NOMO-1 treated with DMSO at 0.1 percent for 48 hours (cell line): ENCODE measurements around the gene DRAP1.
A peak's percentile ranks its signal among the peaks of the same experiment; 100 is the strongest.
"Not testable (repeated sequence)": the region's sequence is repeated elsewhere in the genome, so short reads cannot be mapped to it uniquely, and the experiment has no call there.

Experiments used
- DNase-seq: peaks from one replicate; lab custom pipeline; 2025; ENCODE audit not compliant: unreplicated experiment; lab: John Stamatoyannopoulos, UW

Gene DRAP1

DNA sequence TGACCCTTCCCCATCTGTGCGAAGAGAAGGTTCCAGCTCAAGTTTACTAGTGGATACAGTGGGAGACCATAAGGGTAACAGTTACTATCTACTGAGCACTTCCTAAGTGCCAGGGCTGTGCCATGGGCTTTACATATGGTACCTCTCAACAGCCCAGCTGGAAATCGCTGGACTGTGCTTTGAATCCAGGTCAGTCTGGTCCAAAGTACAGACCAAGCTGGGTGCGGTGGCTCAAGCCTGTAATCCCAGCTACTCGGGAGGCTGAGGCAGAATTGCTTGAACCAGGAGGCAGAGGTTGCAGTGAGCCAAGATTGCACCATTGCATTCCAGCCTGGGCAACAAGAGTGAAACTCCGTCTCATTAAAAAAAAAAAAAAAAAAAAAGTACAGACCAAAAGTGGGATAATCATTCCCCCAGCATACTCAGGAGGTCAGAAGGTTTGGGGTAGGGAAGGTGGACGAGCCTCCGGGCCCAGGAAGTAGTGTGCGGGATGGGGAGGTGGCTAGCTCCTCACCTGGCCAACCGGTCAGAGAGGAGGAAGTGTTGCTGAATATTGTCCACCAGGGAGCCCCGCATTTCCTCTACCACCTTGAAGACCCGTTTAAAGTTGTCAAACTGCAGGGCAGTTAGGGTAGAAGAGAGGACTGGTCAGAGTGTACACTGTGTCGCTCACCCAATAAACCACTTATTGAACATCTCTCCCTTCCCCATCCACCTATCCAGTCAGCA lies 33.3 kb upstream of the DRAP1 start:
- no peak for DNase-seq

DNA sequence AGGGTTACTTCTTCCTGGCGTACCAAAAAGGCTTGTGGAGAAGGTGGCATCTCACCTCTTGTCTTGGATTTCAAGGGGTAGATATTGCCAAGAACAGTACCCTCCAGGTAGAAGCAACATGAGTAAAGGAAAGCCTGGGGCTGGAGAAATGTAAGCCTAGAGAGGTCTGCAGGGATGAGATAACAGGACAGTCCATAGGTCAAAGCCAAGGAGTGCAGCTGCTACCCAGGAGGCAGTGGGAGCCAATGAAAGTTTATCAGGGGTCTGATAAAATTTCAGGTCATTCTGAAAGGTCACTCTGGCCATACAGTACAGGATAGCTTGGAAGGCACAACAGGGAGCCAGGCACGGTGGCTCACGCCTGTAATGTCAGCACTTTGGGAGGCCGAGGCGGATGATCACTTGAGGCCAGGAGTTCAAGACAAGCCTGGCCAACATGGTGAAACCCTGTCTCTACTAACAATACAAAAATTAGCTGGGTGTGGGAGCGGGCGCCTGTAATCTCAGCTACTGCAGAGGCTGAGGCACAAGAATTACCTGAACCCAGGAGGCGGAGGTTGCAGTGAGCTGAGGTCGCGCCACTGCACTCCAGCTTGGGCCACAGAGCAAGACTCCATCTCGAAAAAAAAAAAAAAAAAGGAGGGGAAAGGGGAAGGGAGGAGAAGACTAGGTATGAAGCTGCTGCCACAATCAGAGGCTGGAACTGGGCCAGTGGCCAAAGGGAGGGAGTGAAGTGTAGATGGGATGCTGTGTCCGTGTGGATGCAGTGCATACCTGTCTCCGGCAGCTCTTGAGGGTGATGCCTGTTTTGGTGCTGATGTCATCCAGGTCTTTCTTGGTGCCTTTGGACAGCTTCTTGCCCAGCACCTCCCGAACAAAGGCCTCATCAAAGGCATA lies 32.2 kb upstream of the DRAP1 start:
- DNase-seq, result no peak

DNA sequence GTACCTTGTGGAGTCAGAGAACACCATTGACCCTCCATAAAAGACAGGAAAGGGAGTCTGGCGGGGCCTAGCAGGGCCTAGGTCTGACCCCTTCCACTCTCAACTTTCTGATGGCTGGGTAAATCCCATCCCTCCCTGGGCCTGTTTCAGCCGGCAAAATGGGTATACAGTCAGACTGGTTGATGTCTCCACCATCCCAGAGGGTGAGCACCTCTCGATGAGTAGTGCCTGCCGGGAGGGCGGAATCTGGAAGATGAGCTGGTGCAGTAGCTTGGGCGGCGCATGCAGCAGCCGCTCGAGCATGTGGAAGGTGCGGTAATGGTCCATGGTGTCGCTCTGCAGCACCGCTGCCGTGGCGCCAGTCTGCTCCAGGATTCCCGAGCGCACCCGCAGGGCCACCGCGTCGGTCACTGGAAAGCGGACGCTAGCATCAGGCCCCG lies 31.5 kb upstream of the DRAP1 start:
- no peak for DNase-seq

DNA sequence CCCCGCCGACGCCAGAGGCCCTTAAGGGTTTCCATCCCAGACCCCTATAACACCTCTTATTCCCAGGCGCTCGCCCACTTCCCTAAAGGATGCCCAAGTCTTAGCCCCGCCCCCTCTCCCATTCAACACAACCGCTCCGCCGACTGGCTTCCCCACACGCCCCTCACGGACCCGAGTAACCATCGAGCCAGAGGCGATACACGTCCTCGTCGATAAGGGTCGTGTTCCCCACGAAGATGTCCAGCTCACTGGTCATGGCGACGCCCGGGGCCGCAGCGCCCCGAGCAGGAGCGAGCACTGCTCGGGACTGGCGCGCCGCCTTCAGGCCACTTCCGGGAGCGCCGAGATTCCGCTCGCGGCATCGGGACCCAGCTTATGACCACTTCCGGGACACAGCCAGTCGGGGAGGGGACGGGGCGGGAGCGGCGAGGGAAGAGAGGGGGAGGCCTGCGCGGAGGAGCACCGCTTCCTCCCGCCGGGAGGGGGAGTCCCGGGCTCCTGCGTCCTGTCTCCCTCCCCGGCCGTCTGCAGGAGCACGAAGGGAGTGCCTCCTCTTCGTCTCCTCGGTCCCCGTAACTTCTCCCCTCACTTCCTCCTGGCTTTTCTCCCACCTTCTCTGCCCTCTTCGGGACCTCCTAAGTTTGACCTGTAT lies 30.9 kb upstream of the DRAP1 start, which contains the start of gene FIBP:
FIBP (minus strand) TSS at position 309 of the 652 bp plus-strand sequence; CDS start at position 256, 53 bp downstream.
- peak; percentile 97 for DNase-seq

DNA sequence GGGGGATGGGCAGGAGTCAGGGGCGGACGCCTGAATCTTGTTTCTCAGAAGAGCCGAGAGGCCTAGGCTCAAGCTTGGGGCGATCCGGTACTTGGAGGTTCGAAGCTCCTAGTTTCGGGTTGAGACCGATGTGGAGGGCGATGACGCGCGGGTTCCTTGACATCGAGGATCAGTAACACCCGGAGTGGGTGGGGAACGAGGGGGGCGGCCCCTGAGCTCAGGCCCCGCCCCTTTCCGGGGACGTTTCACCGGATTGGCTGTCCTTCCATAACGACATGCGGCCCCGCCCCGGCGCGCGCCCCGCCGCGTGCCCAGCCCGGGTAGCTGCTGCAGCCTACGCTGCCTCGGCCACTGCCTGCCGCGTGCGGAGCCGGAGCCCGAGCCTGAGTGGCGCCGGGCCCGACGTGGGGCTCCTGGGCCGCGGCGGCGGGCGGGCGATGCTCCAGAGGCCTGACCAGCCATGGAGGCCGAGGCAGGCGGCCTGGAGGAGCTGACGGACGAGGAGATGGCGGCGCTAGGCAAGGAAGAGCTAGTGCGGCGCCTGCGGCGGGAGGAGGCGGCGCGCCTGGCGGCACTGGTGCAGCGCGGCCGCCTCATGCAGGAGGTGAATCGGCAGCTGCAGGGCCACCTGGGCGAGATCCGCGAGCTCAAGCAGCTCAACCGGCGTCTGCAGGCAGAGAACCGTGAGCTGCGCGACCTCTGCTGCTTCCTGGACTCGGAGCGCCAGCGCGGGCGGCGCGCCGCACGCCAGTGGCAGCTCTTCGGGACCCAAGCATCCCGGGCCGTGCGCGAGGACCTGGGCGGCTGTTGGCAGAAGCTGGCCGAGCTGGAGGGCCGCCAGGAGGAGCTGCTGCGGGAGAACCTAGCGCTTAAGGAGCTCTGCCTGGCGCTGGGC lies 28.7 kb upstream of the DRAP1 start, which contains the start of gene CCDC85B:
CCDC85B (plus strand) TSS at position 350 of the 895 bp plus-strand sequence; CDS start at position 461, 111 bp downstream.
- peak; percentile 87 for DNase-seq

DNA sequence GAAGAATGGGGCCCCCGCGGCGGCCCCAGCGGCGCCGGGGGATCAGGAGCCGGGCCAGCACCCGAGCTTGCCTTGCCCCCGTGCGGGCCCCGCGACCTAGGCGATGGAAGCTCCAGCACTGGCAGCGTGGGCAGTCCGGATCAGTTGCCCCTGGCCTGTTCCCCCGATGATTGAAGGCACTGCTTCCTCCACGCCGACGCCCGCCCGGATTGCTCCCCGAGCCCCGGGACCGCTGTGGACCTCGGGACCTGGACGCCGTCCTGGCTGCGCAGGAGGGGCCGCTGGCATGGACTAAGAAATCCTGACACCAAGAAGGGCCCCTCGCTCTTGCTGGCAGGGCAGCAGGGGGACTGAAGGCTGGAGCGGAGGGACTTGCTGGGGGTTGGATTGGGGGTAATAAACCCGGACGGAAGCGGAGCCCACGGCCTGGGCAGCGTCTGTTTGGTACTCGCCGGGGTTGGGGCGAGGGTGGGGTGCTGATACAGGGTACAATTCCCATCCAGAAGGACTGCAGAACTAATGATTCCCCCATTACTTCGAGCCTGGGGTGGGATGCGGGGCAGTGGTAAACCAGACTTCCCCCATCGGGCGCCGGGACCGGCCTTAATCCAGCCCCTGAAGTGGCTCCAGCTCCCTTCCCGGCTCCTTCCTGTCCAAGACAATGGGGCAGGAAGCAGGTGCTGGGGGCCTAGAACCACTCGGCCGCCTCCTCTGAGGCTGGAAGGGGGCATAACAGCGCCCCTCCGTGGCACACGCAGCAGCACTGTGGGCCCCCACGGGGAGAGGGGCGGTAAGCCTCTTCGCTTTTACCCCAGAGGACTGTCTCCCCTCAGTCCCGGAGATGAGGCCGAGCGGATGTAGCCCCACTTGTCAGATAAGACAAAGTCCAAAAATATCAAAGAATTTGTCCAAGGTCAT lies 27.7 kb upstream of the DRAP1 start:
- no peak for DNase-seq

DNA sequence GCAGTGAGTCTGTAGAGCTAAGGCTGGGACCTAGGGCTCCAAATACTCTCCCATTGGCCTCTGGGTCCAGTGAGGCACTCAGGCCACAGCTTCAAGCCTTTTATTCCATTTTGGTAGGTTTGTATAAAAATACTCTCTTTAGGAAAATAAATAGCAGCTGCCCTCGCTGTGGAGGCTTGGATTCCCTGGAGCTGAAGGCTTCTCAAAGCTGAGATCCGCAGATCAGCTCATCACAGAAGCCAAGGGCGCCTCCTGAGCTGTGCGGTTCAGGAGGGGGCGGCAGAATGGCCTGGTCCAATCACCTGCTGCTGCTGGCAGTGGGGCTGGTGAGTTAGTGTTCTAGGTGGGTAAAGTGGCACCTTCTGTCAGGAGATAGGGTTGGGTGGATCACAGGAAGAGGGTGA lies 27.1 kb upstream of the DRAP1 start:
- DNase-seq, result not testable (repeated sequence)

DNA sequence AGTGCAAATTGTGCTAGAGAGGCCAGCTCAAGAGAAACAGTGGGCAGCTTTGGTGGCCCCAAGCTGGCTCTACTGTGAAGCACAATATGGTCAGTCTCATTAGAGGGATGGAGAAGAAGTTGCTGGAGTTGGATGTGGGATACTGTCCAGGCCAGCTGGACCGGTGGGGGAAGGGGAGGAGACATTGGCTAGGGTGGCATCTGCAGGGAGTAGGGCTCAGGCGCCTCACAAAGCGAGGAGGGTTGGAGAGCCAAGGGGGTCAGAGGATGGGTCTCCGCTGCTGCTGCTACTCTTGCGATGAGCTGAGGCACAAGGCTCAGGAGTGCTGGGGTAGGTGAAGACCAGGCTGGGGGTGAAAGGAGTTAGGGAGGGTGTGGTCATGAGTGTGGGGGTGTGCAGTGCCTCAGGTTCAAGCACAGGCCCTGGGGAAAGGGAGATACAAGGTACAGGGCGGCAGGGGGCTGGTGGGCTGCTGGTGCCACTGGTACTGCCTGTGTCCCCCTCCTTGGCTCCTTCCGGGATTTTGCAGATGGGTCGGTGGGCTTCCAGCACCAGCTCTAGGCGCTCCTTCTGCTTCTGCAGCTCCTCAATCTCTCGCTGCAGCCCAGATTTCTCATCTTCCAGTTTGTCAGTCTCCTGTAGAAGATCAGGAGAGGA lies 26.4 kb upstream of the DRAP1 start:
- DNase-seq, result no peak

DNA sequence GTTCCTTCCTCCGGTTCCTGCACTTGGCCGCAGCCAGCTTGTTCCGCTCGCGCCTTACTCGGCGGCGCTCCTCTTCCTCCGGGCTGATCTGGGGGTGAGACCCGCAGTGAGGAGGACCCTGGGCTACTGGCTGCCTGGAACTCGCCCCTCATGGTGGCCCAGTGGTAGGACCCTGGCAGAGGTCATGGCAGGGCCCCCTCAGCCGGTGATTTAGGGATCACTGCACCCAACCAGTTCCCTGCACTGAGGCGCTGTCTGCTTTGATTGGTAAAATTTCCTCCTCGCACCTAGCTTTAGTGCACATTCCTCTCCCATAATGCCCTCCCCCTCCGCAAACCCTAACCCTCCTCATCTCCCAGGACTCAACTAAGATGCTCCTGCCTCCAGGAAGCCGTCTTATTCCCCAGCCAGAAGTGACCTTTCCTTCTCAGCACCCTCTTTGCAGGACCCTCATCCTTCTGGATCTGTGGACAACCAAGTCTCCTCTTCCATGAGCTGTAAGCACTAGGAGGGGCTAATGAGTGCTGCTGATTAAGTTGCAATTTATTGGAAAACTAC lies 25.1 kb upstream of the DRAP1 start:
- DNase-seq, result peak; percentile 14

DNA sequence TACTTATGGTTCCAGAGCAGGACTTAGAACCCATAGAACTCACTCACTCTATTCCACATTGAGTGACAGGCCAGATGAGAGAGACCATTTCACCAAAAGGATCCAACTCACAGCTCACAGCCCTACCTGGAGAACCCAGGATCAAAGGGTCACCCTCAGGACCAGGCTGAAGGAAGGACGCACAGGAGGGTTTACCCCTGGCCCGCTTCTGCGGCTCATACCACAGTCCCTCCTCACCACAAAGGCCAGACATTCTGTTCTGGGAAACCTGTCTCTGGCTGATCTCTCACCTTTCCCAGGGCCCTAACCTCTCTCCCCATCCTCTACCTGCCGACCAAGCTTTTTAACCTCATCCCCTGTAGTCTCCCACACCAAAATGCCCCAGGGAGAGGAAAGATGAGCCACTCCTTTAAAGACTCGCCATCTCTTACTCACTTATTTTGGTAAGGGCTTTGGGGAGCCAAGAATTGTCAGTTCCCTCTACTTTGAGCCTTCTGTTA lies 23.7 kb upstream of the DRAP1 start:
- no peak for DNase-seq

DNA sequence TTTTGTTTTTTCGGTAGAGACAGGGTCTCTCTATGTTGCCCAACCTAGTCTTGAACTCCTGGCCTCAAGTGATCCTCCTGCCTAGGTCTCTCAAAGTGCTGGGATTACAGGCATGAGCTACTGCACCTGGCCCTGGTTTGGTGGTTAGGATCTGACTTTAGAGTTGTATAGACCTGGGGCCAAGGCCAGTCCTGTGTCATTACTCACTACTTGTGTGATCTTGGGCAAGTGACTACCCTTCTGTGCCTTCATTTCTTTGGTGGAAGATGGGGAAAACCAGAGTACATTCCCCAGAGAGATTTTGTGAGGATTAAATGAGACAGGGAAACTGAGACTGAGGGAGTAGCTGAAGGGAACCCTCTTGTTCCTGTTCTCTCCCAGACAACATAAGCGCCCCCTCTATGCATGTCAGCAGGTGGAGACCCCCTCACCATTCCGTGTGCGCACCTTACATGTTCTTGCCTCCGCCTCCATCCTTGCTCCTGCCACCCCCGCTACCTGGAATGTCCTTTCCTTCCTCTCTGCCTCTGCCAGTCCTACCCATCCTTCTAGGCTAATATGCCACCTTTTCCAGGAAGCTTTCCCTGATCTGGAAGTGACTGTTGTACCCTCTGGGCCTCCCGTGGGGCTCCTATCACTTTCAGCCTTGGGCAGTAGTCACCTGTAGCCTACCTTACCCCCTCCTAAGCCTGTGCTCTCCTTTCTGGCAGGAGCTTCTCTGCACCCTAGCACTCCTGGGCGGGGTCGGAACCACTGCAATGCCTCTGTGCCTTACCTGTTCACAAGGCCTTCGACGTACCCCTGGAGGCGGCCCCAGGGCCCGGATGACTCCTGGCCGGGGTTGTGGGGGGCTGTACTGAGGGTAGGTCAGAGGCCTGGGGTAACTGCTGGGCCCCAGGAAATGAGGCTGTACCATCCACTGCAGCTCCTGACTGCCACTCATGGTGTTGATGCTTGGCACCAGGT lies 22.9 kb upstream of the DRAP1 start:
- no peak for DNase-seq

DNA sequence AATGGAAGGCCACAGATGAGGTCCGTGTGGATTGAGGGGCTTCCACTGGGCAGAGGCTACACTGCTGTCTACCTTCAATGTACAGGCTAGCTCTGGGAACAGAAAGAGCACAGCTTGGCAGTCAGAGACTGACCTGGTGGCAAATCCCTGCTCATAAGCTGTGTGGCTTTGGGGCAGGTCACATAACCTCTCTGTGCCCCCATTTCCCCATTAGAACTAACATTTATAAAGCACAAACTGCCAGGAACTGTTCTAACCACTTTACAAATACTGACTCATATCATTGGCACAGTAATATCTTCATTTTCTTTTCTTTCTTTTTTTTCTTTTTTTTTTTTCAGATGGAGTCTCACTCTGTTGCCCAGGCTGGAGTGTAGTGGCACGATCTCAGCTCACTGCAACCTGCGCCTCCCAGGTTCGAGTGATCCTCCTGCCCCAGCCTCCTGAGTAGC lies 22.2 kb upstream of the DRAP1 start:
- DNase-seq, result no peak

DNA sequence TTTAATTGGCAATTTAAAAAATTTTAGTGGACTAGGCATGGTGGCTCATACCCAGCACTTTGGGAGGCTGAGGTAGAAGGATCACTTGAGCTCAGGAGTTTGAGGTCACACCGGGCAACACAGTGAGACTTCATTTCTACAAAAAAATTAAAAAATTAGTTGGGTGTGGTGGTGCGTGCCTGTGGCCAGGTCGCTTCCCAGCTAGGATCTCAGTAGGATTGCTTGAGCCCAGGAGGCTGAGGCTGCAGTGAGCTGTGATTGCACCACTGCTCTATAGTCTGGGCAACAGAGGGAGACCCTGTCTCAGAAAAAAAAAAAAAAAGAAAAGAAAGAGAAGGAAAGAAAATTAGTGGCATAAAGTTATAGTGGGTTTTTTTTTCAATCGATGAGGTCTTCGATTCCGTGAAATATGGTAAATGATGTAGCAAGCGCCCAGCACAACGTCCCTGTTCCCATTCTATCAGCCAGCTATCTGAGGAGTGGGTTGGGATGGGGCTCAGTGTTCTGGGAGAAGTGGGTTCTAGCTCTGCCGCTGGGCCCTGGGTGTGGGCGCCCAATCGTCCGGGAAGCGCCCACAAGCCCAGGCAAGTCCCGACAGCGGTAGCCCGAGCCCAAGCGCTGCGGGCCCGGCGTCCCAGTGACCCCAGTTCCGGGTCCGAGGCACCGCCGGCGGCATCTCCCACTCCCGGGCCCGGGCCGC lies 20.4 kb upstream of the DRAP1 start:
- no peak for DNase-seq

DNA sequence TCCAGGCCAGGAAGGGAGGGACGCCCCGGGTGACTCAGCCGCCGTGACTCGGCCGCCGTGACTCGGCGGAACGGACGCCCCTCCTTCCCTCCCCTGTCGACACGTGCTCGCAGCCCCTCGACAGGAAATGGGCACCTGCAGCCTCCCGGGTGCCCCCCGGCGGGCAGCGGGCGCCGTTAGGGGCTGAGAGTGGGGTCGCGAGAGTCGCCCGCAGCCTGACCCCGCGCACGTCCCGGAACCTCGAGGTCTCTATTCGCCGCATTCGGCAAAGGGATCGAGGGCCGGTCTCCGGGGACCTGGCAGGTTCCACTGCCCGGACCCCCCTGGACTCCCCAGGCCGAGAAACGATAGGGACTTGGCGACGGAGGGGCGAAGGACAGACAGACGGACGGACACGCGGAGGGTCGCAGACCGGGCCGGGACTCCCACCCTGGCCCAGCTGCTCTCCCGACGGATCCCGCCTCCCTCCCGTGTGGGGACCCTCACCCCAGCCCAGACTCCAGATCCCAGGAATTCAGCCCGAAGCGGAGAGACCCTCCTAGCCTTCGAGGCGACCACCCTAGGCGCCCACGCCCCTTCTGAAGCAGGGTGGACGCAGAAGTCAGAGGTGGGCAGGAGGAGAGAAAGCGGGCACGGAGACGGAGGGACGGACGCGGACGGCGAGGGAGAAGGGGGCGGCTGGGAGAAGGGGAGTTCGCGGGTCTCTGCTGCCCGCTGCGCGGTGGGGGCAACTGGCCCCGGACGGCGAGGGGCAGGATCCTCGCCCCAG lies 19.7 kb upstream of the DRAP1 start:
- DNase-seq, result peak; percentile 46

DNA sequence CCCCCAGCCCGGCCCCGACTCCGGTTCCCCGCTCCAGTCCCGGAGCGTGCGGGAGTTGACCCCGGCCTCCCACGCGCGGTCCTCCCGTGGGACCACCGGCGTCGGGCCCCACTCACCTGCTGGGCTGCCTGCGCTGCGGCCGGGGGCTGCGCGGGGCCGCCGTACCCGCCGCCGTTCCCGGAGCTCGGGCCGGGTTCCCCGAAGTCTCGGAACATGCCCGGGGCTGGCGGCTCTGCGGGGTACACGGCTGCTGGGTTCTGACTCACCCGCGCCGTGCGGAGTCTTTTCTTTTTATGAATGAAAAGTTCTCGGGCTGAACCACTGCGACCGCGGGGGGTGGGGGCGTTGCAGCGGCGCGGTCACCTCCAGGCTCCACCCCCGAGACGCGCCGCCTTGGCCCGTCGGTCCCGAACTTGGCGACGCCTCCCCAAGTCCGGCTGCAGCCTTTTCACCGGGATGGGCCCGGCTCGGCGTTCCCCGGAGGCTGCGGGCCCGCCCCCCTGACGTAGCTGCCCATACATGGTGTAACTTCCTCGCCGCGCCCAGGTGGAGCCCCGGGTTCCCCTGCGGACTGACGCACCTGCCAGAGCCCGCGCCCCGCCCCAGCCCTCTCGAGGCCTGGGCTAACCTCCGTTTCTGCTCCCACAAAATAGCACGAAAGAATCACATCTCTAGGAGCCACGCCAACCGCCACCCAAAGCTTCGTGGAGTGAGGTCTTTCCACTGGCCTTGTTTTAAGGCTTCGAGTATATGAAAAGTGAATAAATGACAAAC lies 18.9 kb upstream of the DRAP1 start, which contains the start of gene FOSL1:
FOSL1 (minus strand) TSS at position 264 of the 774 bp plus-strand sequence; CDS start at position 215, 49 bp downstream.
- DNase-seq, result peak; percentile 82
